Right renal cortex interstitium (tissue), 3 donors: ENCODE measurements around the gene PRIMPOL. TPM values are rescaled to one million over a fixed set of nuclear protein-coding genes. Genes with fewer than 3 reads are reported as not detected.
A peak's percentile ranks its signal among the peaks of the same experiment; 100 is the strongest.
"Not testable (repeated sequence)": the region's sequence is repeated elsewhere in the genome, so short reads cannot be mapped to it uniquely, and the experiment has no call there.

ENCODE experiments used
- DNase-seq, 3 donors: peaks; one replicate each; pipeline ENCODE4 v3.0.0-alpha.2; 2013; ENCODE audit warnings: low read depth in 3 of 3, low spot score in 2 of 3
- polyA plus RNA-seq, 3 donors: library from polyadenylated mRNA; unstranded; fragments of 120-200 nt; gene quantifications; one replicate each; pipeline ENCODE4 v1.2.1, GENCODE V29; 2013; ENCODE audit not compliant: insufficient read length in 3 of 3

The PRIMPOL gene, protein sequence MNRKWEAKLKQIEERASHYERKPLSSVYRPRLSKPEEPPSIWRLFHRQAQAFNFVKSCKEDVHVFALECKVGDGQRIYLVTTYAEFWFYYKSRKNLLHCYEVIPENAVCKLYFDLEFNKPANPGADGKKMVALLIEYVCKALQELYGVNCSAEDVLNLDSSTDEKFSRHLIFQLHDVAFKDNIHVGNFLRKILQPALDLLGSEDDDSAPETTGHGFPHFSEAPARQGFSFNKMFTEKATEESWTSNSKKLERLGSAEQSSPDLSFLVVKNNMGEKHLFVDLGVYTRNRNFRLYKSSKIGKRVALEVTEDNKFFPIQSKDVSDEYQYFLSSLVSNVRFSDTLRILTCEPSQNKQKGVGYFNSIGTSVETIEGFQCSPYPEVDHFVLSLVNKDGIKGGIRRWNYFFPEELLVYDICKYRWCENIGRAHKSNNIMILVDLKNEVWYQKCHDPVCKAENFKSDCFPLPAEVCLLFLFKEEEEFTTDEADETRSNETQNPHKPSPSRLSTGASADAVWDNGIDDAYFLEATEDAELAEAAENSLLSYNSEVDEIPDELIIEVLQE
- 10 to 100 TPM; 28.0 to 34.5 (median 28.6) TPM for polyA plus RNA-seq

DNA sequence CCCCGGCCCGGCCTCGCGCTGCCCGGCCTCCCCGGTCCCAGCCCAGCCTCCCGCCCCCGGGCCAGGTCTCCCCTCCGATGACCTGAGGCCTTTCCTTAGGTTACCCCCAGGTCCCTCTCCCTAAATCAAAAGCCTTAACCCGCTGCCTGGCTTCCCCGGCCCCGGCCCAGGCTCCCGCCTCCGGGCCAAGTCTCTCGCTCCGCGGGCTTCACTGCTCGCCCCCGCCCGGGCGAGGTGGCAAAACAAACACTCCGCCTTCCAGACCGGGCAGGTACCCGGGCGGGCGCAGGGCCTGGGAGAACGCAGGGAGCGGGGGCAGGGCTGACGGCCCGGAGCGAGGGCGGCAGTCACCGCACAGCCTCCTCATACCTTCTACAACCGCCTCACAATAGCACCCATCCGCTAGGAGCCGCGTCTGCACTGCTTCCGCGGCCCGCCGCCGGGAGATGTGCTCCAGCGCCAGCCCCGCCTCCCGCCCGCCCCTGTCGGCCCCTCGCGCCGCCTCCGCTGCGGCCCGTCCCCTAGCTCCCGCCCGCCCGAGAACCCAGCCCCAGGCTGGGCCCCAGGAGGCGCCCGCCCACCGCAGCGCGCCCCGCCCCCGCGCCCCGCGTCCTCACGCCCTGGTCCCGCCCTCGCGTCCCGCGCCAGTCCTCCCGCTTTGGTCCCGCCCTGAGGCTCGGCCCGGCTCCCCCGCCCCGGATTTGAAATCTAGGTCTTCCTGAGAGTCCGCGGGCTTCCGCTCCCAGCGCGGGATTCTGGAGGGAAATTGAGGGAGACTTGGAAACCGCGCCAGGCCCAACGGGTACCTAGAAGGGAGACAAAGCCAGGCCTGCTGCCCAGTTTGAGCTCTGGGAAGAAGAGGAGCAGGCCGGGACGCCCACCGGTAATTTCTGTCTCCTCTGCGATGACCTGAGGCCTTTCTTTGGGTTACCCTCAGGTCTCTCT is at the start of gene PRIMPOL, which contains the start of gene CASP3:
PRIMPOL (plus strand) TSS at position 713 of the 945 bp plus-strand sequence. CDS start 7,403 bp downstream, outside the sequence.
CASP3 (minus strand) TSS at position 422 of the 945 bp plus-strand sequence. CDS start 10,994 bp downstream, outside the sequence.
- DNase-seq = peak; percentile 74 to 93 (median 88)

DNA sequence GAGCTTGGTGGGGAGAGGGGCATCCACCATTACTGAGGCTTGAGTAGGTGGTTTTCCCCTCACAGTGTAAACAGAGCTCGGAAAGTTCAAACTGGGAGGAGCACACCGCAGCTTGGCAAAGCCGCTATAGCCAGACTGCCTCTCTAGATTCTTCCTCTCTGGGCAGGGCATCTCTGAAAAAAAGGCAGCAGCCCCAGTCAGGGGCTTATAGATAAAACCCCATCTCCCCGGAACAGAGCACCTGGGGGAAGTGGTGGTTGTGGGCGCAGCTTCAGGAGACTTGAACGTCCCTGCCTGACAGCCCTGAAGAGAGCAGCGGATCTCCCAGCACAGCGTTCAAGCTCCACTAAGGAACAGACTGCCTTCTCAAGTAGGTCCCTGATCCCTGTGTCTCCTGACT is 48.6 kb upstream of the PRIMPOL start:
- DNase-seq = not testable (repeated sequence)

DNA sequence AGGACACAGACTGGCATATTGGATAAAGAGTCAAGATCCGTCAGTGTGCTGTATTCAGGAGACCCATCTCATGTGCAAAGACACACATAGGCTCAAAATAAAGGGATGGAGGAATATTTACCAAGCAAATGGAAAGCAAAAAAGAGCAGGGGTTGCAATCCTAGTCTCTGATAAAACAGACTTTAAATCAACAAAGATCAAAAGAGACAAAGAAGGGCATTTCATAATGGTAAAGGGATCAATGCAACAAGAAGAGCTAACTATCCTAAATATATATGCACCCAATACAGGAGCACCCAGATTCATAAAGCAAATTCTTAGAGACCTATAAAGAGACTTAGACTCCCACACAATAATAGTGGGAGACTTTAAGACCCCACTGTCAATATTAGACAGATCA is 46.7 kb upstream of the PRIMPOL start:
- DNase-seq = not testable (repeated sequence)

DNA sequence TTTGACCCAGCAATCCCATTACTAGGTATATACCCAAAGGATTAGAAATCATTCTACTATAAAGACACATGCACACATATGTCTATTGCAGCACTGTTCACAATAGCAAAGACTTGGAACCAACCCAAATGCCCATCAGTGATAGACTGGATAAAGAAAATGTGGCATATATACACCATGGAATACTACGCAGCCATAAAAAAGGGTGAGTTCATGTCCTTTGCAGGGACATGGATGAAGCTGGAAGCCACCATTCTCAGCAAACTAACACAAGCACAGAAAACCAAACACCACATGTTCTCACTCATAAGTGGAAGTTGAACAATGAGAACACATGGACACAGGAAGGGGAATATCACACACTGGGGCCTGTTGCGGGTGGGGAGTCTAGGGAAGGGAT is 42.1 kb upstream of the PRIMPOL start:
- DNase-seq = not testable (repeated sequence)

DNA sequence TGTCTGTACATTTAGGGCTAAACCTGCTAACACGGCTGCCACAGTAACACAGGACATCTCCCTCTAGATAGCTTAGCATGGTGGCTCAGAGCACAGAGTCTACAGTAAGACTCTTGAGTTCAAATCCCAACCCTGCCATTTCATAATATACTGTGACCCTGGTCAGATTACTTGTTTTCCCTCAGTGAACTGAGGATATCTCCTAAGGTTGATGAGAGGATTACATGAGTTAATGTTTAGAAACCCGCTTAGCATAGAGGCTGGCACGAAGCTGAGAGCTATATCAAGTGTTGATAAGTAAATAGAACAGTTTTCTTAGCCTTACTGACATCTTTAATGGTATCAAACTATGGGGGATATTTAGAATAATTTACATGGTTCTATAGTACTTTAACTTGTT is 37.5 kb upstream of the PRIMPOL start:
- no peak for DNase-seq

DNA sequence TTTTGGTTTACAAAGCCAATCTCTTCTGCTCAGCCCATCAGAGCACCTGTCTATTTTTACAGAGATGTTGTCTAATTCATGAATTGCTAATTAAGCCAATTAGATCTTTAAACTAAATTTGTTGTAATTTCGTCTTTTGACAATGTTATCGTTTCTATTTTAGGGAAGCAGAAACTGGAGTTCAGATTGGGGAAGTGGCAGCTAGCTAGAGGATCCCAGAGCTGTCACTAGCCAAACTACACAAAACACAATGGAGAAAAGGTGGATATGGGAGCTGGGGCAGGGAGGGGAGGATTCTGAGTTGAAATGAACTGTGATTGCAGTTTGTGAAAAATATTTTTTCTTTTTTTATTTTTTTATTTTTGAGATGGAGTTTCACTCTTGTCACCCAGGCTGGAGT is 36.1 kb upstream of the PRIMPOL start:
- no peak for DNase-seq

DNA sequence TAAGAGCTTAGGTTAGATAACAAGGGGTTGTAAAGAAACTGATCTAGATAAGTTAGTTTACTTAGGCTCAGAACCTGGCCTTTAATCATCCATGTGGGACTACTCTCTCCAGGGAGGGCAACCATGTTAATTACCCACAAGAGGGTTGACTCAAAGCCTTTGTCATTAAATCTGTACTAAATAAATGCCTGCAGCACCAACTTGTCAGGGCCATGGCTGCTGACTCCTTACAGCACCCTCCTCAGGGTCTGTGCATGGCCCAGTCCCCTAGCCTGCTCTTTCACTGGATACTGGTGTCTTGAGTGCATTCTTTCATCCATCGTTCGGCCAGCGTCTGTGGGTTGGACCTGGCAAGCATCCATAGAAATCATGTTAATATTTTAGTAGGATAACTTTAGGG is 35.0 kb upstream of the PRIMPOL start:
- no peak for DNase-seq

DNA sequence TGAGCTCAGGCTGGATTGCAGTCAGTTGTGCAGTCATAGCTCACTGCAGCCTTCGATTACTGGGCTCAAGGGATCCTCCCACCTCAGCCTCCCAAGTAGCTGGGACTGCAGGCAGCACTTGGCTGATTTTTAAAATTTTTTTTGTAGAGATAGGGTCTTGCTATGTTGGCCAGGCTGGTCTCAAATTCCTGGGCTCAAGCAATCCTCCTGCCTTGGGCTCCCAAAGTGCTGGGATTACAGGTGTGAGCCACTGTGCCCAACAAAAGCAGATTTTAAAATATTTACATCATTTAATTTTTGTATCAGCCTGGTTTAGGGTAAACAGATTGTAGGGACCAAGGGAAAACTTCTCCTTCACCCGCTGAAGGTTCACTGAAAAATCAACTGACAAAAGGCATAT is 33.4 kb upstream of the PRIMPOL start:
- not testable (repeated sequence) for DNase-seq

DNA sequence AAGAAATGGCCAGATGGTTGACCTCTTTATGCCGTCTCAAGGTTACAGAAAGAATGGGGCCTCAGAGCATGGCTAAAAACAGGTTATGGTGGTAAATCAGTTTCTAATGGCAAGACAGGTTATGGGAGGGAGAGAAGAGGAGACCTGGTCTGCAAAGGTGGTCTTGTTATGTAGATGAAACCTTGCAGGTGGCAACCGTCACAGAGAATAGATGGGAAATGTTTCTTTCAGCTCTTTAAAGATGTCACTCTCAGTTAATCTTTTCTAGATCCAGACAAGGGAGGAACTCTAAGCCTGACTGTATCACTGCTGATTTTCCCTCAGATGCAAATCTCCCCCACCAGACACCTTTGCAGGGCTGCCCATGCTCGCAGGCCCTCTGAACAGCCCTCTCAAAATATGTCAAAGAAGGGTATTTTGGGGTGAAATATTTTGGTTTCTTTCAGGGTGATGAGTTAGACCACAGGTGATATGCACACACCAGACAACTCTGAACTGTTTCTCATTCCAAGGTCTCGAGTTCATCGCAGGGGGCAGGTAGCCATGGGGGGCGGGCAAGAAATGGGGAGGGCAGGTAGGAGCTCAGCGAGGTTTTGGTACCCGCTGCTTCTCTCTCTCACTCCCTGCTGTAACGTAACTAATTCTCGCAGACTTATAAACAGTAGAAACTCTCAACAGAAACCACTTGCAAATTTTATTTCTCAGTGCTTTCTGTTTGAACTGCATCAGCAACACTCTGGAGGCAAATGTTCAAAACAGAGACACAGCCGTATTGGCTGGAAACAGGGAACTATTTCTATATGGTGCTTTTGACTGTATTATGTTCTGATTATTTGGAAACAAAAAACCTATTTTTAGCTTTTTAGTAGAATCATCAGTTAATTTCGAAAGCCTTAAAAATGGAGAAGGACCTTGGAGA is 32.6 kb upstream of the PRIMPOL start:
- no peak for DNase-seq

DNA sequence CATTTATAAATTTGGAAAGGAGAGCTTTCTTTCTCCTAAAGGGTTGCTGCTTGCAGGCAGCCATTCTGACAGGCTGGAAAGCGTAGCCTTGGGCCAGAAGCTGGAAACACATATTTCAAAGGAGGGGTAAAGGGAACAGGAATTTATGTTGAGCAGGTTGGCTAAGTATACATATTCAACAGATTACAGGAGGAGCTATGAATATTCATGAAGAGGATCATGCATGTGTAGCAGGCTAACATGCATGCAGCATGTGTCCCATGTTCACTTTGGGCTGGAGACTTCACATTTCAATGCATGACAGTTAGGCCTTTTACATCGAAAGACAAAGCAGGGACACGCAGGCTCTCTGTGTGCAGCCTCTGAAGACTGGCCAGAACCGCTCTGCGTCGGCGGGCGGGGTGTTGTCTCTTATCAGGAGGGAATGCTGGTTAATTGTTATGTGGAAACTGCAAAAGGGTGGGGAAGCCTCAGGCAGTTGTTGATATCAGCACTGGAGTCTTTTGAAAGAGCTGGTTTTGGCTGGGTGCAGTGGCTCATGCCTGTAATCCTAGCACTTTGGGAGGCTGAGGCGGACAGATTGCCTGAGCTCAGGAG is 31.8 kb upstream of the PRIMPOL start:
- no peak for DNase-seq

DNA sequence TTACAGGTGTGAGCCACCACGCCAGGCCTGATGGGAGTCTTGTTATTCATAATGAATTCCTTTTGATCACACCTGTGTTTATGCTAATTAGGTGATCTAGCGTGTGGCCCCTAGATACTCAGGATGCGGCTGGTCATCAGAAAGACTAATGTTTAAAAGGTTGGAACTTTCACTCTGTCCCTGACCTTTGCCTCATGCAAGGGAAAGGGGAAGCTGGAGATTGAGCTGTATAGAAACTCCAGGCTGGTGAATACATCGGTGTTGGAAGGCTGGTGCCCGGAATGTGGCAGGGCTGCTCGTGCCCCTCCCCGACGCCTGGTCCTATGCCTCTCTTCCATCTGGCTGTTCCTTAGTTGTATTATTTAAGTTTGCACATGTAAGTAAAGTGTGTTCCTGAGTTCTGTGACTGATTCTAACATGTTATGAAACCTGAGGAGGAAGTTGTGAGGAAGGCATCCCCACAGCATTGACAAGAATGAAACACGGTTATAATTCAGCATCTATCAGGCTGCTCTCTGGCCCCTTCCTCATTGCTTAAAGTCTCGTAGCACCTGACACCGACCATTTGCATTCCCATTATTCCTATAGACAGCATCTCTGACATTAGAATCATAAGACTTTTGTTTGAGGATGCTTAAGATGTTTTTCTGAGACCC is 29.2 kb upstream of the PRIMPOL start:
- DNase-seq = no peak

DNA sequence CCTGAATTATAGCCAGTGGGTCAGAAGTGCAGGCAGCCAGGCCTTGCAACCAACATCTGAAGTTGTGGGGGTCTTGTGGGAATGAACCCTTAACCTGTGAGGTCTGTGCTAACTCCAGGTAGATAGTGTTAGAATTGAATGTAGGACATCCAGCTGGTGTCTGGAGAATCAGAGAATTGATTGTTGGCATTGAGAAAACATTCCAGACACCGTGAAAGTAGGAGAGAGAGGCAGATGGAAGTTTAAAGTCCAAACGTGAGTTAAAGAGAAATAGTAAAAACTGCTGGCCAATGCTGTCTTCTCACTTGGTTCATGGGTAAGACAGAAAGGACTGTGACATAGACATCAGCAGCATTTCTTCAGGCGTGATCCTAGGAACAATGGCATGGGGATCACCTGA is 28.0 kb upstream of the PRIMPOL start:
- DNase-seq = no peak

DNA sequence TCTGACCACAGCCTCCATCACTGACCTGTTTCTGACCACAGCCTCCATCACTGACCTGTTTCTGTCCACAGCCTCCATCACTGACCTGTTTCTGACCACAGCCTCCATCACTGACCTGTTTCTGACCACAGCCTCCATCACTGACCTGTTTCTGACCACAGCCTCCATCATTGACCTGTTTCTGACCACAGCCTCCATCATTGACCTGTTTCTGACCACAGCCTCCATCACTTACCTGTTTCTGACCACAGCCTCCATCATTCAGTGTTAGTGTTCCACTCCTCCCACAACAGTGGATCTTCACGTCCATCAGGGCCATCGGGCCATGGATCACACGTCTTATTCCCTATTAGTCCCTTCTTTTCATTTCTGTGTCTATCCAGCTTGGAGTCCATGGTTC is 25.0 kb upstream of the PRIMPOL start:
- not testable (repeated sequence) for DNase-seq

DNA sequence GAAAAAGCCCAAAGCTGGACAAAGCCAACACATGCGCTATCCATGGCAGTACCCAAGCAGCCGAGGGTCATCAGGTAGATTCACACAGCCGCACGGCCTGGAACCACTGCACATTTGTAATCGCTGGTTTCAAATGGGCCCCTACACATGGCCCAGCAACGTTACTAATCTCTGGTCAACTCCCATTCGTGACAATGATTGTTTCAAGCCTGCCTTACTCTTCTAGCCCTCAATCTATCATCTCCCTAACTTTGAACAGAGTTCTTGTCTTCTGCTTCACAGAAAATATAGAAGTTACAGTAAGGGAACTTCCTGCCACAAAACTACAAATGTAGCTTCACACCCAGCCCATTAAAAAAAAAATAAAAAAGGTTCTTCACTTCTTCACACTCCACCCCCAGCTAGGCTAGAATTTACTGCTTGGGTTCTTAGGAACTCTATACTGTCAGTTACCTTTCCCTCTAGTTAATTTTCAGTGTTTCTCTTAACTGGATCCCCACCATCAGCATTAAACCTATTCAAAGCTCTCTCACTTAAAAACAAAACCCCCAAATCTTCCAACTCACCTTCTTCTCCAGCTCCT is 24.5 kb upstream of the PRIMPOL start:
- DNase-seq = no peak

DNA sequence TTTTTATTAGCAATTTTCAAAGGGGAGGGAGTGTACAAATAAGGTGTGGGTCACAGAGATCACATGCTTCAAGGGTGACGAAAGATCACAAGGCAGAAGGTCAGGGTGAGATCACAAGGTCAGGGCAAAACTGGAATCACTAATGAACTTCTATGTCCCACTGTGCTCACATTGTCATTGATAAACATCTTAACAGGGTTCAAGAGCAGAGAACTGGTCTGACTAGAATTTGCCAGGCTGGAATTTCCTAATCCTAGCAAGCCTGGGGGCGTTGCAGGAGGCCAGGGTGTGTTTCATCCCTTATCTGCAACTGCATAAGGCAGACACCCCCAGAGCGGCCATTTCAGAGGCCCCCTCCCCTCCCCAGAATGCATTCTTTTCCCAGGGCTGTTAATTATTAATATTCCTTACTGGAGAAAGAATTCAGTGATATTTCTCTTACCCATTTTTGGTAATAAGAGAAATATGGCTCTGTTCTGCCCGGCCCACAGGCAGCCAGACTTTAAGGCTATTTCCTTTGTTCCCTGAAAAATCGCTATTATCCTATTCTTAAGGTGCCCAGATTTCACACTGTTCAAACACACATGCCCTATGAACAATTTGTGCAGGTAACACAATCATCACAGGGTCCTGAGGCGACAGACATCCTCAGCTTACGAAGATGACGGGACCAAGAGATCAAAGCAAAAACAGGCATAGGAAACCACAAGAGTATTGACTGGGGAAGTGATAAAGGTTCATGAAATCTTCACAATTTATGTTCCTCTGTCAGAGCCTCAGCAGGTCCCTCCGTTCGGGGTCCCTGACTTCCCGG is 23.5 kb upstream of the PRIMPOL start:
- not testable (repeated sequence) for DNase-seq

DNA sequence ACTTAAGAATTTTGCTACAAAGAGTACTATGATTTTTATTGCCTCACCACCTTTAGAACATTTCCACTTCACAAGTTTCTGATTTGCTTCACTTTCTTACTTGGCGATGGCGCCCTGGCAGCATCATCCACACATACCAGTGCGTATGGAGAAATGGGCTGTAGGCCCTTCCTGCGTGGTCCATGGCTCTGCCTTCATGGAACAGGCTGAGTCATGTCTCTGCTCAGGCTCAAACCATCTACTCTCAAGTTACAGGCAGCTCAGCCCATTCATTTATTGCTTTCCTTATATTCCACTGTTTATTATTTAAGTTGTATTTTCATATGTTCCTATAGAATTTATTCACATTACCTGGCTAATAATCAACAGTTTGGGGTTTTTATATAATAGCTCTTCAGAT is 21.4 kb upstream of the PRIMPOL start:
- no peak for DNase-seq

DNA sequence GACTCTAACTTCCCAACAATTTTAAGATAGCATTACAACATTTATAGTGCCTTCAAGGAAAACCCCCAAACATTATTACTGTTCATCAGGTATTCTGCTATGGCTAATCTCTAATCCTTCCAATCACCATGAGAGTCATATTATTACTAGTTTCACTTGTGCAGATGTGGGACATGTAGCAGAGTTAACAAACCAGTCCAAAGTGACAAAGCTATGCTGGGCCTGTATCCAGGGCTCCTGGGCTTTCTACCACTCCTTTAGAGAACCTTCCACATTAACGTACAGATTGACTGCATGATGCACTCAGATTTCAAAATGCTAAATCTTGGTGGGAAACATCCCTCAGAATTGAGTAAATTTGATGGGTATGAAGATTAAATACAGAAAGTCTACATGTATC is 16.7 kb upstream of the PRIMPOL start:
- no peak for DNase-seq

DNA sequence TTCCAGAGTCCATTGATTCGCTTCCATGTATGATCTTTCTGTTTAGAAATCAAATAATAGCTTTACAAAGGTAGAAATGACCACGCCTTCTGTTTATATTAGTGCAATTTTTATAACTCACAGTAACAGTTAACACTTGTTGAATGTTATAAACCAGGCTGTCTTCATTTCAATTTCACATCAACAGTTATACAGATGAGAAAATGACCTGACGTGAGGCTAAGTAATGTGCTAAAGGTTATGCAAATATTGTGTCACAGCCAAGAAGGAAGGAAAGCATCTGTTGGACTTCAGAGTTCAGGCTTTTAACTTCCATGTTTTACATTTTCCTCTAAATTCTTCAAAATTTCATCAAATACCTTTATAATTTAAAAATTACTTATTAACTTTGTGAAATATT is 14.2 kb upstream of the PRIMPOL start:
- DNase-seq = no peak
